Stimulated activated CD4-positive, alpha-beta T cell treated with anti-CD3 and anti-CD28 coated beads, Interleukin-12 subunit alpha, Interleukin-12 subunit beta, amount 100 ng/mL, for 4 hours (primary cell): Measurements from ENCODE around the gene VAV3.
A peak's percentile ranks its signal among the peaks of the same experiment; 100 is the strongest.
"Not testable (repeated sequence)": the region's sequence is repeated elsewhere in the genome, so short reads cannot be mapped to it uniquely, and the experiment has no call there.

Source experiments
- DNase-seq: peaks from one replicate; pipeline ENCODE4 v3.0.0-alpha.2; 2020

The VAV3 gene

GRCh38 chr1:107965110-107965991, at the start of gene VAV3:
Gene VAV3, minus strand, starts transcription at chr1:107965180. Its CDS starts 311 bp downstream, at chr1:107964869.
- DNase-seq, result peak; percentile 66

GRCh38 chr1:108012553-108012952, 47.6 kb upstream of the VAV3 start:
- DNase-seq, result no peak

- DNase-seq, result no peak
Measured at GRCh38 chr1:108011295-108011694, 46.3 kb upstream of the VAV3 start.

GRCh38 chr1:108010581-108010980, 45.6 kb upstream of the VAV3 start:
- DNase-seq, result no peak

- no peak for DNase-seq
Measured at GRCh38 chr1:108009603-108010195, 44.7 kb upstream of the VAV3 start.

- DNase-seq, result no peak
Measured at GRCh38 chr1:108007531-108007930, 42.6 kb upstream of the VAV3 start.

- no peak for DNase-seq
Measured at GRCh38 chr1:108007070-108007469, 42.1 kb upstream of the VAV3 start.

- DNase-seq, result not testable (repeated sequence)
Measured at GRCh38 chr1:108004919-108005318, 39.9 kb upstream of the VAV3 start.

- no peak for DNase-seq
Measured at GRCh38 chr1:108000620-108001111, 35.7 kb upstream of the VAV3 start.

GRCh38 chr1:108000184-108000583, 35.2 kb upstream of the VAV3 start:
- DNase-seq, result no peak

GRCh38 chr1:107997866-107998265, 32.9 kb upstream of the VAV3 start:
- DNase-seq, result no peak

GRCh38 chr1:107993920-107994319, 28.9 kb upstream of the VAV3 start:
- no peak for DNase-seq

GRCh38 chr1:107992347-107992746, 27.4 kb upstream of the VAV3 start:
- DNase-seq, result no peak

- DNase-seq, result no peak
Measured at GRCh38 chr1:107991371-107992066, 26.5 kb upstream of the VAV3 start.

- DNase-seq, result no peak
Measured at GRCh38 chr1:107990606-107991005, 25.6 kb upstream of the VAV3 start.

GRCh38 chr1:107981277-107981676, 16.3 kb upstream of the VAV3 start:
- no peak for DNase-seq

- DNase-seq, result no peak
Measured at GRCh38 chr1:107979926-107980325, 14.9 kb upstream of the VAV3 start.

GRCh38 chr1:107979088-107979487, 14.1 kb upstream of the VAV3 start:
- DNase-seq, result no peak

- no peak for DNase-seq
Measured at GRCh38 chr1:107976836-107977235, 11.9 kb upstream of the VAV3 start.

- DNase-seq, result no peak
Measured at GRCh38 chr1:107976431-107976830, 11.5 kb upstream of the VAV3 start.

- DNase-seq, result no peak
Measured at GRCh38 chr1:107975851-107976250, 10.9 kb upstream of the VAV3 start.

GRCh38 chr1:107974090-107974489, 9.1 kb upstream of the VAV3 start:
- no peak for DNase-seq

GRCh38 chr1:107972391-107973180, 7.6 kb upstream of the VAV3 start:
- no peak for DNase-seq
